ENCODE data around the gene TTC21A. TPM values are rescaled to one million over a fixed set of nuclear protein-coding genes. Genes with fewer than 3 reads are reported as not detected.
A peak's percentile ranks its signal among the peaks of the same experiment; 100 is the strongest.
"Not testable (repeated sequence)": the region's sequence is repeated elsewhere in the genome, so short reads cannot be mapped to it uniquely, and the experiment has no call there.

Gene TTC21A
- polyA plus RNA-seq (1.1 to 2.4 TPM (median 1.3 TPM) in 3 replicates), polyA minus RNA-seq (1.2 to 3.3 TPM (median 2.0 TPM) in 3 replicates)
- 2.2 TPM for polyA plus RNA-seq (2011; ENCODE audit: low read depth)
- 0.30 and 0.50 TPM in 2 replicates for polyA plus RNA-seq (2011; cell fraction: cytosol; rRNA removed)
- polyA plus RNA-seq (2011; cell fraction: nucleus; rRNA removed) = 6.2 and 6.4 TPM in 2 replicates
- polyA plus RNA-seq (2012; ENCODE audit: low replicate concordance) = 0.61 and 2.7 TPM in 2 replicates
- polyA minus RNA-seq (2011; cell fraction: cytosol; rRNA and poly(A)+ RNA removed) = not detected
- polyA minus RNA-seq (2011; cell fraction: nucleus; rRNA and poly(A)+ RNA removed) = 2.6 and 3.9 TPM in 2 replicates

- Histone ChIP-seq H3K27ac (ENCODE audit: control insufficient read depth, insufficient read depth, low read length) (peak within 1 kb of the TSS; percentile 69), H3K79me2 (ENCODE audit: control insufficient read depth, insufficient read depth, low read length) (peaks cover 39% of the 10 kb centered on the region), H2AFZ (ENCODE audit: control insufficient read depth, low read length) (peak within 1 kb of the TSS; percentile 97), H3K9ac (ENCODE audit: control insufficient read depth, extremely low read depth, insufficient read depth, low read length) (peak within 1 kb of the TSS; percentile 83), H3K4me1 (ENCODE audit: control insufficient read depth, extremely low read depth, insufficient read depth, low read length) (peaks cover 15% of the 10 kb centered on the region), H3K4me3 (ENCODE audit: control insufficient read depth in 2 of 3, extremely low read depth in 1 of 3, insufficient read depth in 2 of 3, low read depth in 1 of 3, low read length in 3 of 3) (peak within 1 kb of the TSS; percentile 87 to 92 (median 87)), H3K9me3 (ENCODE audit: control insufficient read depth, low read depth, low read length) (no peaks in the 10 kb centered on the region), H3K36me3 (ENCODE audit: control insufficient read depth in 2 of 2, extremely low read depth in 1 of 2, insufficient read depth in 2 of 2, low read length in 2 of 2) (peaks cover 0 to 2% of the 10 kb centered on the region in 2 experiments), H3K4me2 (ENCODE audit: control insufficient read depth, extremely low read depth, insufficient read depth, low read depth, low read length) (peak within 1 kb of the TSS; percentile 92), H3K9me1 (ENCODE audit: control insufficient read depth, extremely low read depth, insufficient read depth, low read length) (peaks cover 2% of the 10 kb centered on the region), H4K20me1 (ENCODE audit: control insufficient read depth, extremely low read depth, insufficient read depth, low read length) (peaks cover 7% of the 10 kb centered on the region), H3K27me3 (ENCODE audit: control insufficient read depth, extremely low read depth, insufficient read depth, low read length) (no peaks in the 10 kb centered on the region)
- no peak for TF ChIP-seq CTCF (optimal IDR thresholded peaks at IDR 0.05 in 1 of 3, IDR thresholded peaks at IDR 0.05 in 1 of 3, conservative IDR thresholded peaks at IDR 0.05 in 1 of 3; ENCODE audit: extremely low read depth in 1 of 3, insufficient read depth in 2 of 3, low read length in 3 of 3)
- no peak for TF ChIP-seq EZH2 (IDR thresholded peaks at IDR 0.05; ENCODE audit: low read length)
- DNase-seq (ENCODE audit: low read depth, low spot score) (peak; percentile 40), FAIRE-seq (no peak)
- dilution Hi-C loops (cut with MboI; ENCODE audit: extremely low pct_ligation_motif_present, low sequenced_read_pairs) = no loop called here
Measured at GRCh38 chr3:39107388-39108199, at the start of gene TTC21A, which contains the start of gene GORASP1. TTC21A (plus strand) TSS chr3:39107680; CDS start chr3:39107838, 158 bp downstream. GORASP1 (minus strand) TSS chr3:39107627; CDS start chr3:39107541, 86 bp downstream.

GRCh38 chr3:39061228-39061627, 46.3 kb upstream of the TTC21A start:
- H3K9me1 ChIP-seq (ENCODE audit: control insufficient read depth, extremely low read depth, insufficient read depth, low read length); H3K4me3 ChIP-seq (ENCODE audit: control insufficient read depth in 2 of 3, extremely low read depth in 1 of 3, insufficient read depth in 2 of 3, low read depth in 1 of 3, low read length in 3 of 3); H3K27me3 ChIP-seq (ENCODE audit: control insufficient read depth, extremely low read depth, insufficient read depth, low read length); DNase-seq (ENCODE audit: low read depth, low spot score); H3K27ac ChIP-seq (ENCODE audit: control insufficient read depth, insufficient read depth, low read length); H3K36me3 ChIP-seq (ENCODE audit: control insufficient read depth in 2 of 2, extremely low read depth in 1 of 2, insufficient read depth in 2 of 2, low read length in 2 of 2); FAIRE-seq; H3K4me2 ChIP-seq (ENCODE audit: control insufficient read depth, extremely low read depth, insufficient read depth, low read depth, low read length); H4K20me1 ChIP-seq (ENCODE audit: control insufficient read depth, extremely low read depth, insufficient read depth, low read length); H2AFZ ChIP-seq (ENCODE audit: control insufficient read depth, low read length); H3K4me1 ChIP-seq (ENCODE audit: control insufficient read depth, extremely low read depth, insufficient read depth, low read length); H3K9ac ChIP-seq (ENCODE audit: control insufficient read depth, extremely low read depth, insufficient read depth, low read length); H3K9me3 ChIP-seq (ENCODE audit: control insufficient read depth, low read depth, low read length); dilution Hi-C loops (cut with MboI; ENCODE audit: extremely low pct_ligation_motif_present, low sequenced_read_pairs): not testable (repeated sequence)
- peaks cover 15% of the 10 kb centered on the region for H3K79me2 ChIP-seq (ENCODE audit: control insufficient read depth, insufficient read depth, low read length)
